SW480 (cell line): Measurements from ENCODE around the gene MARK4.
"Not testable (repeated sequence)": the region's sequence is repeated elsewhere in the genome, so short reads cannot be mapped to it uniquely, and the experiment has no call there.

Experiments
- DNase-seq: peaks from one replicate; pipeline ENCODE4 v3.0.0-alpha.2; 2016; ENCODE audit warnings: low spot score

MARK4 gene

DNA sequence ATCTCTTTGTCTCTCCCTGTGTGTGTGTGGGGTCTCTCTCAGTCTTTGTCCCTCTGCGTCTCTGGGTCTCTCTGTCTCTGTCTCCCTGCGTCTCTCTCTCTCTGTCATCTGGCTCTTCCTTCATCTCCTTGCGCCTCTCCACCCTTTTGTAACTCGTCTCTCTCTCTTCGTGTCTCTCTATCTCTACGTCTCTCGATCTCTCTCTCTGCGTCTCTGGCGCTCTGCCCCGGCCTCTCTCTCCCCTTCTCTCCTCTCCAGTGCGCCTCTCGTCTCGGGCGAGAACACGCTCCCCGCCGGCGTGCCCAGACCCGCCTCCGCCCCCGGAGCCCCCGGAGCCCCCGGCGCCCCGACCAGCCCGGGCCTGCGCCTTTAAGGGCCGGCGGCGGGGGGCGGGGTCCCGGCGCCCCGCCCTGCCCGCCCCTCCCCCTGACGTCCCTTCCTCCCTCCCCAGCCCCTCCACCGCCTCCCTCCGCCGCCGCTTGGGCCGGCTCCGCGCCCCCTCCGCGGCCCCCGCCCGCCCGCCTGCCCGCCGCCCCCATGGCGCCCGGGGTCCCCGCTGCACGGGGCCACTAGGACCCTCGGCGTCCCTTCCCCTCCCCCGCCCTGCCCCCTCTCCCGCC is at the start of gene MARK4:
MARK4 (plus strand) TSS at position 440 of the 620 bp plus-strand sequence. CDS start 318 bp downstream, outside the sequence.
- peak; percentile 52 for DNase-seq

GRCh38 chr19:45202637-45203036 is 48.4 kb upstream of the MARK4 start:
- no peak for DNase-seq

DNA sequence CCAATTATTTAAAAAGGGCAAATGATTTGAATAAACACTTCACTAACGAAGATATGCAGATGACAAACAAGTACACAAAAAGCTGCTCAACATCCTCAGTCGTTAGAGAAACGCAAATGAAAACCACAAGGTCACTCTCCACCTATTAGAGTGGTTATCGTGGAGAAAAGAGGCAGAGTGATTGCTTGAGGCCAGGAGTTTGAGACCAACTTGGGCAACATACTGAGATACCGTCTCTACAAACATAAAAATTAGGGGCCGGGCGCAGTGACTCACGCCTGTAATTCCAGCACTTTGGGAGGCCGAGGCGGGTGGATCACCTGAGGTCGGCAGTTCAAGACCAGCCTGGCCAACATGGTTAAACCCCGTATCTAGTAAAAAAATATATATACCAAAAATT is 45.3 kb upstream of the MARK4 start:
- DNase-seq, result no peak

GRCh38 chr19:45206328-45206727 is 44.7 kb upstream of the MARK4 start:
- no peak for DNase-seq

- DNase-seq, result no peak
Observed at GRCh38 chr19:45211751-45212381, 39.2 kb upstream of the MARK4 start.

DNA sequence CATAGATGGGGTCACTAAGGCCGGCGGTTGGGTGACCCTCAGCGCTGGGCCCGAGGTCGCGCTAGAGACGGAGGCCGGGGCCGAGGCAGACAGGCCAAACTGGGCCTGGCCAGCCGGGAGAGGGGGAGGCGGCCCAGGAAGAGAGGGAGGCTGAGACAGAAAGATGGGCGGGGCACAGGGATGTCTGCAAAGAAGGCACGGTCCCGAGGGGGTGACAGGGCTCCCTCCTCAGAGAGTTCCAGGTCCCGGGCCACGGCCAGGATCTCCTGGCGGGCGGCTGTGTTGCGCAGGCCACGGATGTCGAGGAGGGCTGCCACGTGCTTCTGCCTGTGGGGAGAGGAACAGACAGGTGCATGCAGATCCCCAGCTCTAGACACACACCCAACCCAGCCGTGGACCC is 38.0 kb upstream of the MARK4 start:
- no peak for DNase-seq

DNA sequence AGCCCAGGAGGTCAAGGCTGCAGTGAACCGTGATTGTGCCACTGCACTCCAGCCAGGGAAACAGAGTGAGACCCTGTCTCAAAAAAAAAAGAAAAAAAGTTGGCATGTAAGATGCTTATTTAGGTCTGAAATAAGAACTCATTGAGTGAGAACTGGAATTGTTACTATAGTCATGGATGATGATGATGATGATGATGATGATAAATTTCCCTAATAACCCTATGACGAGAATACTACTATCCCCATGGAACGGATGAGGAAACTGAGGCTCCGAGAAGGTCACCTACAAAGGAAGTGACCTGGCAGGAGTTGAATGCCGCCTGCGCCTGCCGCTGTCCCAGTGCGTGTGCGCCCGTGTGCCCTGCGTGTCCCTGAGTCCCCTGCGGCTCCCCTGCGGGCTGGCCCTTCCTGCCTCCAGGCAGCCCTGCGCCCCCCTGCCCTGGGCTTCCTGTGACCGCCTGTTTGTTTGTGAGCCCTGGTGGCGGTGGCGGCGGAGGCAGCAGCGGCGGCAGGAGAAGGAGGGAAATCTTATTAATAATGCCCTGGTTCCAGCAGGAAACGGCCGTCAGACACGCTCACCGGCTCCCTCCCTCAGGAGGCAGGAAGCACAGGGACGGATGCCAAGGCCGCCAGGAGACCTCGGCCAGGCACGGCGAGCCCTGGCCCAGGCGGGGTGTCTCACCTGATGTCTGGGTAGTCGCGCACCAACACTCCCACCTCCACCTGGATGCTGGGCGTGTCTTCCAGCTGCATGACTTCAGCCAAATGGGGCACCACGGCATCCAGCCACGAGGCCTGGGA is 35.5 kb upstream of the MARK4 start:
- peak; percentile 43 for DNase-seq

- DNase-seq, result no peak
Observed at GRCh38 chr19:45216667-45217066, 34.4 kb upstream of the MARK4 start.

DNA sequence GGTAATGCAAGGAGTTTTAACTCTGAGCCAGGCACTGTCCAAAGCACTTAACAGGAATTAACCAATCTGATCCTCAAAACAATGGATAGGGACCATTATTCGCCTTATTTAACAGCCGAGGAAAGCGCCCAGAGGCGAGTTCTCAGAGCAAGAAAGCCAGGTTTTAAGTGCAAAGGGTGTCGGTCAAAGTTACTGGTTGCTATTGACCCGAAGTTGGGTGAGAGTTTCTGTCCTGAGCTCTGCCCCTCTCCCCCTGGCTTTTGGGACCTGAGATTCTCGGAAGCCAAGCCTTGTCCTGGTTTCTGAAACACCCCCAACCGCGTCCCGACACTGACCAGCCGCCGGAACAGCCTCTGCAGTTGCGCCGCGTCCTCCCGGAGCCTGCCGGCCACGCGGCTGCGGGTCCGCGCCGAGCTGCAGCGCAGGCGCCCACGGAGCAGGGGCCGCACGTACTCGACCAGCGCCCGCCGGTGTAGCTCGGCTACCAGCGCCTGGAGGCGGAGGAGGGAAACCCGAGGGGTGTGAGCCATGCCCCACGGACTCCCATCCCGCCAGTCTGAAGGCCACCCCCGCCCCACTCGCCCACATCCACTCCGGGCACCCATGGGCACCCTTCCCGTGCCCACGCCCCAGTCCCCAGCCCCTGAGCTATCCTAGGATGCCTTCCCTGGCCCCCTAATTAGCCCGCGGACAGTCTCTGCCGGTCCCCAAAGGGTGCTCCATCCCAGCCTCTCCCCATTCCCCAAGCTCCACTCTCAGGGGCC is 33.7 kb upstream of the MARK4 start:
- DNase-seq, result no peak

- no peak for DNase-seq
Observed at GRCh38 chr19:45217957-45218334, 33.1 kb upstream of the MARK4 start.

DNA sequence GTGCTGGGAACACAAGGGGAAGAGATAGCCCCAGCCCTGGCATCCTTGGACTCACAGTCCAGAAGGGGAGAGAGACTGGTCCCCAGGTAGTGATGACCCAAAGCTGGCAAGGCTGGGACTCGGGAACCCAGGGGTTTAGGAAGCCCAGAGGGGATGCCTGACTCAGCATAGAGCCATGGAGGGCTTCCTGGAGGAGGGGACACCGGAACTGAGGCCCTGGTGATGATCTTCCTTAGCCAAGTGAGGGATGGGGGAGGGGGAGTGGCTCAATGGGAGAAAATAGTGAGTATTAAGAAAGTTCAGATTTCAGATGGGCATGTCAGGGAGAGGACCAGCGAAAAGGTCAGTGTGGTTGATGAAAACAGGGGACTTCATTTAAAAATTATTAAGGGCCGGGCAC is 32.6 kb upstream of the MARK4 start:
- no peak for DNase-seq

DNA sequence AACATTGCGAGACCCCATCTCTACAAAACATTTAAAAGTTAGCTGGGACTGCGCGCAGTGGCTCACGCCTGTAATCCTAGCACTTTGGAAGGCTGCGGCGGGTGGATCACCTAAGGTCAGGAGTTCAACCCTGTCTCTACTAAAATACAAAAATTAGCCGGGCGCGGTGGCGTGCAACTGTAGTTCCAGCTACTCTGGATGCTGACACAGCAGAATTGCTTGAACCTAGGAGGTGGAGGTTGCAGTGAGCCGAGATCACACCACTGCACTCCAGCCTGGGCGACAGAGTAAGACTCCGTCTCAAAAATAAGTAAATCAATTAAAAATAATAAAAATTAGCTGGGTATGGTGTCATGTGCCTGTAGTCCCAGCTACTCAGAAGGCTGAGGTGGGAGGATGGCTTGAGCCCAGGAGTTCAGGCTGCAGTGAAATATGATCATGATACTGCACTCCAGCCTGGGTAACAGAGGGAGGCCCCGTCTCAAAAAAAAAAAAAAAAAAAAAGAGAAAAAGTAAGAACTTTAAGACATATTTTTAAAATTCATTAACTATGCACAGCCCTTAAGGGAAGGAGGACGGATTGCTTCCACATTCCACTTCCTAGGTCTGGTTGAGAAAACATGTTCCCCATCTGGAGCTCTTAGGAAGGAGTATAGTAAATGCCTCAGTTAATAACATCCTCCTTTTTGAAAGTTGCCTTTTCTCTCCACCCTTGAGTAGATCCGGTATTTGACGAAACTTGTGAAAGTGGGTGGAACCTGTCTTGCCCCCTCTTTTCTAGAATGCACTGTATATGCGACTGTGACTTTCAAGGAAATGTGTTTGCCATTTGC is 31.9 kb upstream of the MARK4 start:
- no peak for DNase-seq

GRCh38 chr19:45222724-45223123 is 28.3 kb upstream of the MARK4 start:
- DNase-seq, result no peak

GRCh38 chr19:45223879-45224278 is 27.2 kb upstream of the MARK4 start:
- no peak for DNase-seq

DNA sequence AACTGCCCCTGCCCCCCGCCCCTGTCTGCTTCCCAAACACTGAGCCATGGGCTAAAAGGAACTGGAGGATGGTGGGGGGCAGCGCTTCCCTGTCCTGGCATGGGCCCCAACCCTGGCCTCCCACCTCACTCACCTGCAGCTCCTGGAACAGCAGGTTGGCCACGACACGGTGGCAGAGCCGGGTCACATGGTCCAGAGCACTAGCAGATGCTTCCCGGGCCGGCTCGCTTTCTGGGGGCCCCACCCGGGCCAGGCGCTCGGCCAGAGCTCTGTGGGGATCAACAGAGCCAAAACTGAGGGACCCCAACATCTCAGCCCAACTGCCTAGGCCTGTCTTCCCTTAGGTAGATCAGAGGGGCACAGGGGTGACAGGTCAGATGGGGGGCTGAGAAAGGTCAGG is 26.4 kb upstream of the MARK4 start:
- no peak for DNase-seq

DNA sequence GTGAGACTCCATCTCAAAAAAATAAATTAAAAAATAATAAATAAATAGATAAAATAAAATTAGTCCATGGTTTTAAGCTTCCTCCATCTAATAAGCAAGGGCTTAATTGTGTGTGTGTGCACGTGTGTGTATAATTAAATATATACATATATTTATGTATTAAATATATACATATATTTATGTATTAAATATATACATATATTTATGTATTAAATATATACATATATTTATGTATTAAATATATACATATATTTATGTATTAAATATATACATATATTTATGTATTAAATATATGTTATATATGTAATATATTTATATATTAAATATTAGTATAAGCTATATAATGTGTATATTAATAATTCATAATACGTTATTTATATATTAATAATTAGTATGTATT is 22.0 kb upstream of the MARK4 start:
- not testable (repeated sequence) for DNase-seq

DNA sequence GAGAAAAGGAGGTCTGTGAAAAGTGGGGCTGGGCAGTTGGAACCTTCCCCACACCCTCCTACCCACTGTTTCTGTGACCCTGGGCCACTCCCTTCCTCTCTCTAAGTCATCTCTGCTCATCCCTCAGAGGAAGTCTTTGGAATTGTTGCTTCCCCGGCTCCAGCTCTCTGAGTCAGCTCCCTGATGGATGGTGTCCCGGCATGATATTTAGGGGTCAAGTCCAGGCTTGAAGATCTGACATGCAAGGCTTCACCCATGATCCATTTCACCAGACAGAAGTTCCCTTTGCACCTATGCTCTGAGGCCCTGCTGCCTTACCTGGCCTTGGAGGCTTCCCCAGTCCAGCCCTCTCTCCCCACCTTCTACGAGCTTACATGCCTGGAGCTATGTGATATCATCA is 19.2 kb upstream of the MARK4 start:
- DNase-seq, result no peak

GRCh38 chr19:45234089-45234869 is 16.8 kb upstream of the MARK4 start:
- DNase-seq, result no peak

DNA sequence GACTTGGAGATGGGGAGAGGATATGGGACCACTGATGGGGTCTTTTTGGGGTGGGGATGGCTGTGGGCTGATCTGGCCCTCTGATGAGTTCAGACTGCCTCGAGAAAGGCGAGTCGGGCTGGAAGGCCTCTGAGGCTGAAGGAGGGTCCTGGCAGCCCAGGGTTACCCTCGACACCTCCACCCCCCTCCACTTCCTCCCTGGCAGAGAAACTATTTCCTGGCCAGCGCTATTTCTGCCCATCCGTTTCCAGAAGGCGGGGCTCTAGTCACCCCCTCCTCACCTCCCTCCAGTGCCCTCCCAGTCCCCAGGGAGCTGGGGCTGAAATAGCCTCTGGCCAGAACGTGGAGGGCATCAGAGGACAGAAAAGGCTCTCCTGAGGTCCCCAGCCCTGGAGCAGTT is 15.6 kb upstream of the MARK4 start:
- DNase-seq, result no peak

DNA sequence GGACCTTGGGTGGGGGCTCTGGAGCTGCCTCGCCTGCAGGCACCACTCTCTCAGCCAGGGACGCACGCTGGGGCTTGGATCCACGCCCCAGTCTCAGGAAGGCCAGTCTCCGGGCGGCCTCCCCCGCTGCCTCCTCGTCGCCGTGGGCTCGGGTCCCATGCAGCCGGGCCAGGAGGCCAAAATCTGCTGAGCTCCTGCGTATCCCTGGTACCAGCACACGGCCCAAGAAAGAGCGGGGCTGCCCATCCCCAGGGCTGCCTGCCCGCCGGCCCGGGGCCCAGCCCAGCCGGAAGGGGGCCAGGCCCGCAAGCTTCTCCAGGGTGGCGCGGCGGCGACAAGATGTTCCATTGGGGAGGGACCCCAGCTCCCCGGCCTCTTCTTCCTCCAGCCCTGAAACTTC is 12.5 kb upstream of the MARK4 start:
- no peak for DNase-seq
